Right ventricle myocardium inferior (tissue), 1 donor: ENCODE results near the gene SPATA7. TPM values are rescaled to one million over a fixed set of nuclear protein-coding genes. Genes with fewer than 3 reads are reported as not detected.

Experiments
- ATAC-seq: fragments of 200-7000 bp; cut with Tn5 transposase; one replicate; pipeline ENCODE4 v1.9.1; 2020; ENCODE audit warnings: mild to moderate bottlenecking, moderate library complexity
- DNase-seq: peaks from one replicate; pipeline ENCODE4 v3.0.0; 2021; ENCODE audit errors: missing footprints
- intact Hi-C: fragments of 100-400 bp; cut with DNase I; formaldehyde crosslinking; loops from one replicate; pipeline ENCODE4 v1.11.0; 2022
- total RNA-seq: library from RNA; stranded (reverse); fragmentation: NEBNext Ultra II Directional; extraction: Animal tissue kit (Norgen Biotek cat#: 25700); gene quantifications from one replicate; pipeline ENCODE4 v1.2.1, GENCODE V29; 2021
- donor health status: DM: no; HTN: yes; CAD: no; lungs with severe emphysema.

Gene SPATA7
- total RNA-seq, 1 donor from 2014 or later, result 8.0 TPM

DNA sequence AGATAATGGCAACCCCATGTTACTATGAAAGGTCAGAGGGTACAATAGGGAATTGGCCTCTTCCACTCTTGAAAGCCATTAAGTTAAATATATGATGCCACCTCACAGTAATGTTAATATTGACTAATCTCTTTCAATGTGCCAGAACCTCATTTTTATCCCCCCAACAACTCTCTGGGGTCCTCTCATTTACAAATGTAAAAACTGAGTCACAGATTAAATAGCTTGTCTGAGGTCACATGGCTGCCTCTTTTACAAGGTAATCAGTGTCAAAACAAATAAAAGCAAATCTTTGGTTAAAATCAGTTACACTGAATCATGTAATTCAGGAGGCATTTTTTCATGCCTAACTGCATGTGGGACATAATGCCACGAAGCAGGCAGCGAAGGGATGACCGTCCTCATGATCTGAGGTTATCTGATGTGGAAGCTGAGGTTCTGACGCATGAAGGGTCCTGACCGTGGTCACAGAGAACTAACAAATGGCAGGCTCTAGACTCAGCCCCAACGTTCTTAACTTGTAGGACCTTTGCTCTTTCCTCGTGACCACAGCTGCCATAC is 90.8 kb downstream of the SPATA7 start:
- no peak for DNase-seq
- intact Hi-C loops, result no loop called here
- ATAC-seq, result no peak

DNA sequence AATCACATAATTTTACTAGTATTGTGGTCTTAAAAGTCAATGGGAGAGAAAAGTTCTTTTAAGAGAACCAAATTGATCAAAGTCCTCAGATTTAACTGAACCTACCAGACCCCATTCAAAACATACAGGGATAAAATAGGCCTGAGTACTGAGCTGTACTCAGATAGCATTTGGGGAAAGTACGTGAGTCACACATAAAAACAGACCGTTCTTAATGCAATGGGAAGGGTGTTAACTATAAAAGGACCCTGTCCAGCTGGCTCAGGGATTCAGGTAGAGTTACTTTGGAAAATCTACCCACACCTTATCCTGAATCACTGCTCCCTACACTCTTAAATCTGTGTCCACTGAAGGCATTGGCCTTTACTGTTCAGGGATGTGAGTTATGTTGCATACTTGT is 91.4 kb downstream of the SPATA7 start:
- ATAC-seq (no peak), DNase-seq (no peak)
- intact Hi-C loops, result no loop called here

DNA sequence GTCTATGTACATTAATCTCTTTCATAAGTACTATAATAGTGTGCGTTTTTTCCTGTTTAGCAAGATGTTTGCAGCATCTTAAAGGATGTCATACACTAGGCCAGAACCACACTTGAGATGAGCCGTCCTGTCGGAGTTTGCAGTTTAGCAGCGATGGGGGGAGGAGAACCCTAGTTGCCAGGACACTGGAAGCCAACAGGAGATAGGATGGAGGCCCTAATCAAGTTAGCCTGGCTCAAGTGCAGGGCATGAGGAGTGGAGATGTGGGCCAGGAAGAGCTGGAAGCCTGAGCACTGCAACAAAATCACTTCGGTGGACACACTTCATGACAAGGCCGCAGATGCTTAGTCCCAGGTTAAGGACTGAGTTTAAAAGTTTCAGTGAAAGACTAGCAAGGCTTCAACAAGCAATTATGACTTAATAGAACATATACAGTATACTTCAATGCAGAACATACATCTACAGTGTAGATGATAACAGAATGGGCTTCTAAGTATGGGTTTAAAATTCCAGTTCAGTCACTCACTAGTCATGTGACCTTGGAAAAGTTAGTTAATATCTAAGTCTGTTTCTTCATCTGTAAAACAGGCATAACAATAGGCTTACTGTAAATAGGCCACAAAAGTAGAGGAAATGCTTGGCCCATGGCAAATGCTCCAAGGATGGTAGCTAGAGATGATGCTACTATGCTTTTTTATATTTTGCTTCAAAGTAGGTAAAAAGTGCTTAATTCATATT is 92.2 kb downstream of the SPATA7 start:
- intact Hi-C loops, result no loop called here
- ATAC-seq, result peak; percentile 69
- DNase-seq, result no peak

DNA sequence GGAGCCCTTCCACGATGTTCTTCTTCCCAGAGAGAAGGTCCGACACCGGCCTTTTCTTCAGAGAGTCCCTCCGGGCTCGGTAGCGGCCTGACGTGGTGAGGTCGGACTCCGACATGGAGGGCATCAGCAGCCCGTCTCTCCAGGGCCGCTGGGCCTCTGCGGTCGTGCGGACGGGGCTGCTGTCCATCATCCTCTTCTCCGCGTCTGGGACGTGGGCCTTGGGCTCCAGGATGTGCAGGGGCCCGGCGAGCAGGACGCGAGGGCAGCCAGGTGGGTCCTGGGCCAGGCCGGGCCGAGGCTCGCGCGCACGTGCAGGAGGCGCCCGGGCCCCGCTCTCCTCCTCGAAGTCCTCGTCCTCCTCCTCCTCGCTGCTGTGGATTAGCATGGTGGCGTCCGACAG is 93.5 kb downstream of the SPATA7 start:
- intact Hi-C loops, result no loop called here
- ATAC-seq, result no peak
- DNase-seq, result no peak

DNA sequence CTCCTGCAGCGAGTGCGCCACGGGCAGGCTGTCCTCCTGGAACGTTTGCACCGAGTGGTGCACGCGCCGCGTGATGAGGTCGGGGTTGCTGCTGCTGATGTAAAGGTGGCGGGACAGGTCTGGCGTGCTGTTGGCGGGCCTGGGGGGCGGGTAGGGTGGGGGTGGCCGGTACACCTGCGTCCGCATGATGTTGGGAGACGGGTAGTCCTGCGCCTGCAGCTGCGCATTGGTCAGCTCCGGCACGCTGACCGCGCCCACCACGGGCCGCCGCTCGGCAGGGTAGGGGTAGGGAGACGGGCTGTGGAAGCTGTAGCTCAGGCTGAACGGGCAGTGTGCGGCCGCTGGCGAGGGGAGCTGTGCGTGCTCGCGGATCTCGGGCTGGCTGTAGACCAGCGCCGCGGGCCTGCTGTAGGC is 94.1 kb downstream of the SPATA7 start:
- no peak for ATAC-seq
- DNase-seq, result no peak
- intact Hi-C loops, result no loop called here

DNA sequence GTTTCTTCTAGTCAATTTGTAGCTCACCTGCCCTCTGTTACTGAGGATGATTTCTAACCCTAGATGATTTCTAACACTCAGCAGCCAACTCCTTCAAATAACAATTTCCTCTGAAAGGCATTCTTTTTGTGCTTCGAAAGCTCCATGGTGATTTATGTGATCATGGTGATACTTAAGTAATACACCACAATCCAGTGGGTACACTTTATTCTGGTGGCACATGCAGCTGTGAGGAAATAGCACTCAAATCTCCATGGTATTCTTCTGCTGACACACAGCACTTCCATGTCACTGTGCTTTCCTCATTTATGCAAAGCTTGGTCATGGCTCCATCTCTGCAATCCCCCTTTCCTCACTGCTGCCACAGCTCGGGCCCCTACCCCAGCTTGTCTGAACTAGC is 95.6 kb downstream of the SPATA7 start:
- no peak for ATAC-seq
- DNase-seq, result no peak
- intact Hi-C loops, result no loop called here

DNA sequence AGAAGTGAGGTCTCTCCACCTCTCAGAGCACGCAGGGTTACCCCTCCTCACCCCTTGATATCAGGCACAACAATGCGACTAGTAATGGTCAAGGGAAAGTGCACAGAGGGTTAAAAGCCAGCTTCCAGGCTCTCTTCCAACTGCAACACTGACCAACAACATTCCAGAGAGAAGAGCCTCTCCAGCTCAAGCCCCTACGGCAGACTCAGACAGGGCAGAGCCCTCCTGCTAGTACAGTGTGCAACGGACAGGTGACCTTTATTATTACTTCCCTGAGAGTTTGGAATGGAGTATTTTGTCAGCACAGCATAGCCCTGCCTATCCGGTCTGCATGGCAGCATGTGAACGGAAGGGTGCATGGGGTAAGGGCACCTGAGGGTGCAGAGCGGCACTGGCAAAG is 96.3 kb downstream of the SPATA7 start:
- DNase-seq (no peak), ATAC-seq (peak; percentile 77)
- intact Hi-C loops, result no loop called here

DNA sequence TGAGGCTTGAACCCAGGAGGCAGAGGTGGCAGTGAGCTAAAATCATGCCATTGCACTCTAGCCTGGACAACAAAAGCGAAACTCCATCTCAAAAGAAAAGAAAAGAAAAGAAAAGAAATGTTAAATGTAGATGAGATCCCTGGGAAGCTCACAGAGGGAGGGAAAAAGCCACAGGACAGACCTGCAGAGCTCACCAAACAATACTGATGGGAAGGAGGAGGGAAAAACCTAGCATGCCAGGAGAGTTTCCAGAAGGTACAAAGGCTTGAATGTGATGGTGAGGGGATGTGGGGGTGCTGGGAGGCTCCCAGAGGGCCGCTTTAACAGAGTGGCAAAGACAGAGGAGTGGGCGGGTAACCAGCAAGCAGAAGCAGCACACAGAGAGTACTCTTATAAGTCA is 97.1 kb downstream of the SPATA7 start:
- intact Hi-C loops, result no loop called here
- DNase-seq (no peak), ATAC-seq (no peak)

Other genes starting within 250 kb of the SPATA7 start
- gene KCNK10, start 62.4 kb upstream of the SPATA7 start, total RNA-seq, result not detected
- gene PTPN21, start 169.3 kb downstream of the SPATA7 start, total RNA-seq, result 30.8 TPM
- gene ZC3H14, start 177.4 kb downstream of the SPATA7 start, total RNA-seq, result 38.3 TPM